DND-41 (cell line): Measurements from ENCODE around the gene SERPINI1.

Experiments used
- CTCF ChIP-seq: IDR thresholded peaks from 2 replicates; pipeline ENCODE4 v1.5.1; 2012; ENCODE audit warnings: borderline replicate concordance, low read length, moderate library complexity, mild to moderate bottlenecking; ENCODE audit not compliant: poor library complexity, severe bottlenecking; ENCODE audit errors: extremely low read depth
- EZH2 ChIP-seq: IDR thresholded peaks from 3 replicates; pipeline ENCODE4 v1.6.1; 2012; ENCODE audit warnings: borderline replicate concordance, low read depth, mild to moderate bottlenecking, moderate library complexity, low read length, inconsistent platforms; ENCODE audit not compliant: severe bottlenecking

DNA sequence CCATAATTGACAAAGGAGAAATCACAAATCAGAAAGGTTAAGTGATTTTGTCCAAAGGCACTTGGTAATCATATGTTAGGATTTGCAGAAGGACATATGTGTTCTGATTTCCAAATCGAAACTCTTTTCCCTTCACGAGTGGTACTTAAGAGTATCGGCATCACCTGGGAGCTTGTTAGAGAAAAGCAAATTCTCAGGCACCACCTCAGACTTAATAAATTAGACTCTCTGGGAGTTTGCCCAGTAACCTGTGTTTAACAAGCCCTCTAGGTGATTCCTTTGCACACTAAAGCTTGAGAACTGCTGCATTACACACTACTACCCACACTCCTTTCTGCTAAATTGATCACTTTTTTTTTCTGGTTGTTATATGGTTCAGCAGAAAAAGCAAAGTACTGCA is 116.2 kb downstream of the SERPINI1 start:
- no peak for TF ChIP-seq CTCF
- TF ChIP-seq EZH2: no peak
